Peyer's patch (tissue), 4 donors: ENCODE measurements around the gene ARHGAP27.
"Not testable (repeated sequence)": the region's sequence is repeated elsewhere in the genome, so short reads cannot be mapped to it uniquely, and the experiment has no call there.

Experiments used
- CTCF ChIP-seq, 6 experiments: fragments of 450-650 bp in 4 of 6; fragments of 200-600 bp in 2 of 6; sonication (generic) in 1 of 6; IDR thresholded peaks; one replicate each; pipeline ENCODE4 v1.5.1; 2017 to 2019; ENCODE audit warnings: antibody characterized with exemption in 6 of 6, mild to moderate bottlenecking in 3 of 6, moderate library complexity in 1 of 6
- POLR2A ChIP-seq, 2 donors: fragments of 450-650 bp; IDR thresholded peaks; one replicate each; pipeline ENCODE4 v1.5.1; 2017; ENCODE audit warnings: antibody characterized with exemption in 2 of 2, mild to moderate bottlenecking in 2 of 2, moderate library complexity in 2 of 2

GRCh38 chr17:45452329-45453224 is 19.9 kb upstream of the ARHGAP27 start:
- not testable (repeated sequence) for TF ChIP-seq CTCF, POLR2A (IDR thresholded peaks at IDR 0.05)
